Ovary (tissue), 3 donors: Measurements from ENCODE around the gene OSBPL9.

ENCODE experiments used
- EP300 ChIP-seq: sonication (generic); formaldehyde crosslinking; IDR thresholded peaks from one replicate; pipeline ENCODE4 v1.6.1; 2017; ENCODE audit warnings: antibody characterized with exemption
- POLR2A ChIP-seq: fragments of 450-650 bp; IDR thresholded peaks from one replicate; pipeline ENCODE4 v1.6.1; 2017; ENCODE audit warnings: antibody characterized with exemption, mild to moderate bottlenecking, moderate library complexity
- TF ChIP-seq, protein P1 (sequence below), 3 donors: fragments of 450-650 bp in 2 of 3; fragments of 200-600 bp in 1 of 3; IDR thresholded peaks; one replicate each; pipeline versions ENCODE4 v1.5.1 to v1.8.0; 2016 to 2022; ENCODE audit warnings: antibody characterized with exemption in 3 of 3, mild to moderate bottlenecking in 1 of 3
- donor health status: DM: no; HTN: no; CAD: no.

DNA sequence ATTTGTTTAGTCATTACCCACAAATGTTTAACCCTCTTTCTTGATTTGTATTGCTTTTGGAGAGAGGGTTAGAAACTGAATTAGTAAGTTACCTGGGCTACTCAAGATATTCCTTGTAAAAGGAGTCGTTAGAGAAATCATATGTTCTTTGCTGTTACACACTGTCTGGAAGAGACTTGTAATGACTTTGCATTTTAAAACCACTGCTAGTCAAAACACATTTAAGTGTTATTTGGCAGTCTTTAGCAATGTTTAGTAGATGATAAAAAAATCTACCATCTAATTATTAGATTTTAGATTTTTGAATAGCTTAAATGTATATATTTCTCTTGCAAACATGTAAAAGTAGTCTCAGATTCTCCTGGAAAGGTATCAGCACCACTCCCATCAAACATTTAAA, 6.6 kb downstream of the OSBPL9 start:
- TF ChIP-seq, protein P1, sequence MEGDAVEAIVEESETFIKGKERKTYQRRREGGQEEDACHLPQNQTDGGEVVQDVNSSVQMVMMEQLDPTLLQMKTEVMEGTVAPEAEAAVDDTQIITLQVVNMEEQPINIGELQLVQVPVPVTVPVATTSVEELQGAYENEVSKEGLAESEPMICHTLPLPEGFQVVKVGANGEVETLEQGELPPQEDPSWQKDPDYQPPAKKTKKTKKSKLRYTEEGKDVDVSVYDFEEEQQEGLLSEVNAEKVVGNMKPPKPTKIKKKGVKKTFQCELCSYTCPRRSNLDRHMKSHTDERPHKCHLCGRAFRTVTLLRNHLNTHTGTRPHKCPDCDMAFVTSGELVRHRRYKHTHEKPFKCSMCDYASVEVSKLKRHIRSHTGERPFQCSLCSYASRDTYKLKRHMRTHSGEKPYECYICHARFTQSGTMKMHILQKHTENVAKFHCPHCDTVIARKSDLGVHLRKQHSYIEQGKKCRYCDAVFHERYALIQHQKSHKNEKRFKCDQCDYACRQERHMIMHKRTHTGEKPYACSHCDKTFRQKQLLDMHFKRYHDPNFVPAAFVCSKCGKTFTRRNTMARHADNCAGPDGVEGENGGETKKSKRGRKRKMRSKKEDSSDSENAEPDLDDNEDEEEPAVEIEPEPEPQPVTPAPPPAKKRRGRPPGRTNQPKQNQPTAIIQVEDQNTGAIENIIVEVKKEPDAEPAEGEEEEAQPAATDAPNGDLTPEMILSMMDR (IDR thresholded peaks at IDR 0.05) = no peak
- TF ChIP-seq POLR2A (no peak), EP300 (no peak)
